Amniotic stem cell (primary cell): Measurements from ENCODE around the gene GEMIN2.
"Not testable (repeated sequence)": the region's sequence is repeated elsewhere in the genome, so short reads cannot be mapped to it uniquely, and the experiment has no call there.

Experiments
- DNase-seq: peaks from one replicate; lab custom pipeline; 2025; lab: John Stamatoyannopoulos, UW

Gene GEMIN2, protein sequence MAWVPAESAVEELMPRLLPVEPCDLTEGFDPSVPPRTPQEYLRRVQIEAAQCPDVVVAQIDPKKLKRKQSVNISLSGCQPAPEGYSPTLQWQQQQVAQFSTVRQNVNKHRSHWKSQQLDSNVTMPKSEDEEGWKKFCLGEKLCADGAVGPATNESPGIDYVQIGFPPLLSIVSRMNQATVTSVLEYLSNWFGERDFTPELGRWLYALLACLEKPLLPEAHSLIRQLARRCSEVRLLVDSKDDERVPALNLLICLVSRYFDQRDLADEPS

DNA sequence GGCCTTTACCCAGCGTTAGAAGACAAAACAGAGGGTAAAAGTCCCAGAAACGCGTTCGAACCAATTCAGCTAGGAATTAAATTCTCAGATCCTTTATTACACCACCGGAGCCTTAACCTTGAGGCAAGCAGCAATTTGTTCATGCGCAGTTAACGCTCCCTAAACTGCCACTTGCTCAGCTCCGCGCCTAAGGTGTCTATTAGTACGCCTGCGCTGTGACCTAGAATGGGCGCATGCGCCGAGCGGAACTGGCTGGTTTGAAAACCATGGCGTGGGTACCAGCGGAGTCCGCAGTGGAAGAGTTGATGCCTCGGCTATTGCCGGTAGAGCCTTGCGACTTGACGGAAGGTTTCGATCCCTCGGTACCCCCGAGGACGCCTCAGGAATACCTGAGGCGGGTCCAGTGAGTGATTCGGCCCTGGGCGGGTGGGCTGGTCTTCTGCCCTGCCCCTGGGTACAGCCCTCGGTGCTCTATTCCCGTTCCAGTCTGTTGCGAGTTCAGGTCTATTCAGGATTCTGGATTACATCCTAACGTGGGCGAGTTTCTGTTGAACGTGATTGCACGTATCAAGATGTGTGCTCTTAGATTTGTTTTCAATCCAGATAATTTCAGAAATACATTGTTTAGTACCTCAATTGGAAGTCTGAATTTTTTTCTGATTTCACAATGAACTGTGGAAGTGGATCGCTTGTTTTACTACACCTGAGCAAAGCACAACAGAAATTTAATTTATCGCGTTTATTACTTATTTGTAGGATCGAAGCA lies at the start of gene GEMIN2:
GEMIN2 (plus strand) TSS at position 251 of the 766 bp plus-strand sequence; CDS start at position 267, 16 bp downstream.
- peak; percentile 74 for DNase-seq

DNA sequence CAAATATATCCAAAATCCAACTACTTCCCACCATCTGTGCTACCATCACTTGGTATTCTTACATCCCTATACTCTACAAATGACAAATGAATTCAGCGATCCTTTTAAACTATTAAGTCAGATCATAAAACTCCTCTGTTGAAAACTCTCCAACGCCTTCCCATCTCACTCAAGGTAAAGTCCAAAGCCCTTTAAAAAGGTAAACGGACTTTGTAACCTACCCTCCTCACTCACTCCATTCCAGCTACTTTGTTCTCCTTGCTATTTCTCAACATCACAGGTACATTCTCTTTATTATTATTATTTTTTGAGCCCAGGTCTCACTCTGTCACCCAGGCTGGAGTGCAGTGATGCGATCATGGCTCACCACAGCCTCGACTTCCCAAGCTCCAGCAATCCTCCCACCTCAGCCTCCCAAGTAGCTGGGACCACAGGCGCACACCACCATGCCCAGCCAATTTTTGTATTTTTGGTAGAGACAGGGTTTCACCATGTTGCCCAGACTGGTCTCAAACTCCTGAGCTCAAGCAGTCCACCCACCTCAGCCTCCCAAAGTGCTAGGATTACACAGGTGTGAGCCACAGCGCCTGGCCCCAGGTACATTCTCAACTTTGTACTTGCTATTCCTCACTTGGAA lies 44.8 kb upstream of the GEMIN2 start:
- not testable (repeated sequence) for DNase-seq

DNA sequence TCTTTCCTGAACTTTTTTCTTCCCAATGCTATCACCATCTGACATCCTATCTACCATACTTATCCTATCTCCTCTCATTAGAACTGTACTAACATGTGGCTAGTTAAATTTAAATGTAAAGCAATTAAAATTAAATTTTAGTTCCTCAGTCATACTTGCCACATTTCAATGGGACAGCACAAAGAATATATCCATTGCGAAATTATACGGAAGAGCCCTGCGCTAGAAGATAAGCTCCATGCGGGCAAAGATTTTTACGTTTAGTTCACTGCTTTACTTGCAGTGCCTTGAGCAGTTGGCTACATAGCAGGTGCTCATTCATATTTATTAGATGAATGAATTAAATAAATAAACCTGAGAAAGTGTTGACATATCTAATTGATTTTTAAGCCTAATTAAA lies 44.2 kb upstream of the GEMIN2 start:
- no peak for DNase-seq

DNA sequence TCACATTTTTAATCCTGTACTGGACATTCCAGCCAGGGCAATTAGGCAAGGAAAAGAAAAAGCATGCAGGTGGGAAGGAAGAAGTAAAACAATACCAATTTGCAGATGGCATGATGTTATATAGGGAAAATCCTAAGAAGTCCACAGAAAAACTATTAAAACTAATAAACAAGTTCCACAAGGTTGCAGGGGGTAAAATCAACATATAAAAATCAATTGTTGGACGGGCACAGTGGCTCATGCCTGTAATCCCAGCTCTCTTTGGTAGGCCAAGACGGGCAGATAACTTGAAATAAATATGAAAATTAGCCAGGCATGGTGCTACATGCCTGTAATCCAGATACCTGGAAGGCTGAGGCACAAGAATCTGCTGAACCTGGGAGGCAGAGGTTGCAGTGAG lies 43.0 kb upstream of the GEMIN2 start:
- DNase-seq = no peak

DNA sequence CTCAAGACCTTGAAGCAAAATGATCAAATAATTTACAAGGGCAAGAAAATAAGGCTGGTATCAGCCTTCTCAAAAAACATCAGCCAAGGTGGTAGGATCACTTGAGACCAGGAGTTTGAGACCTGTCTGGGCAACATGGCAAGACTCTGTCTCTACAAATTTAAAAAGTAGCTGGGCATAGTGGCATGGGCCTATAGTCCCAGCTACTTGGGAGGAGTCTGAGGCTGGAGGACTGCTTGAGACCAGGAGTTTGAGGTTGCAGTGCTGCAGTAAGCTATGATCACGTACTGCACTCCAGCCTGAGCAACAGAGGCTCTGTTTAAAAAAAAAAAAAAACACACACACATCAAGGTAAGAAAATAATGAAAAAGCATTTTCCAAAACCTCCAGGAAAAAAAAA lies 33.2 kb upstream of the GEMIN2 start:
- DNase-seq = no peak

DNA sequence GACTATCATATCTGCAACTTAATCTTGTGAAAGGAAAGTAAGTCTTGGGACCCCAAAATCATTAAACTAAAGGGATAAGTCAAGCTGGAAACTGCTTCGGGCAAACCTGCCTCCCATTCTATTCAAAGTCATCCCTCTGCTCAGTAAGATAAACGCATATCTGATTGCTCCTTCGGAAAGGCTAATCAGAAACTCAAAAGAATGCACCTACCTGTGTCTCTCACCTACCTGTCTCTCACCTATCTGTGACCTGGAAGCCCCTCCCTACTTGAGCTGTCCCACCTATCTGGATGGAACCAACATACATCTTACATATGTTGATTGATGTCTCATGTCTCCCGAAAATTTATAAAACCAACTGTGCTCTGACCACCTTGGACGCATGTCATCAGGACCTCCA lies 31.0 kb upstream of the GEMIN2 start:
- no peak for DNase-seq

DNA sequence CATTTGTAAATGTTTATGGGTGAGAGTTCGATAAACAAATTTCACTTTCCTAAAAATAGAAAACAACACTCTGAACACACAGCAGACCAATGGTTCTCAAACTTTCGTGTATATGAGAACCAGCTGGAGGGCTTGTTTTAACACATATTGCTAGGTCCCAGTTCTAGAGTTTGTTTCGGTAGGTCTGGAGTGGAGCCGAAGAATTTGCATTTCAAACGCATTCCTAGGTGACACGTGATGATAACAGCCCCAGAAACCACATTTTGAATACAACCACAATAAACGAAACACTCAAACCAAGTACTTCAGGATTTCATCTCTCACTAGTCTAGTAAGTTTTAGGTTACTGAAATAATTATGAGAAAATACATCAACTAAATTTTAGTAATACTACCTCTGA lies 28.2 kb upstream of the GEMIN2 start:
- DNase-seq = no peak

DNA sequence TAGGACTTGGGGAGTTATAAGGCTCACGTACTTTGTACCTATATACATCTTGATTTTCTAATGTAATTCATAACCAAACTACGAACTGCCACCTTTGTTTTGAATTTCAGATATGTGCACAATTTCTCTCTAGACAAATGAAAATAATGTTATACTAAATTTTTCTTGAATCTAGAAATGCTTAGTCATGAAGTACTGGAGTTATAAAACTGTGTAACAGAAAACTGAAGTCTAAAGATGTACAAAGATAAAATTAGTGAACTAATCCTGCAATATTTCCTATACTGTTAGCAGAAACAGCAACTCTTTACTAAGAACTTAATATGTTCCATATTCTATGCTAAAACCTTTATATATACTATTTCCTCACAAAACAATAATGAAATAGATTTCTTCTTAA lies 26.6 kb upstream of the GEMIN2 start:
- no peak for DNase-seq

DNA sequence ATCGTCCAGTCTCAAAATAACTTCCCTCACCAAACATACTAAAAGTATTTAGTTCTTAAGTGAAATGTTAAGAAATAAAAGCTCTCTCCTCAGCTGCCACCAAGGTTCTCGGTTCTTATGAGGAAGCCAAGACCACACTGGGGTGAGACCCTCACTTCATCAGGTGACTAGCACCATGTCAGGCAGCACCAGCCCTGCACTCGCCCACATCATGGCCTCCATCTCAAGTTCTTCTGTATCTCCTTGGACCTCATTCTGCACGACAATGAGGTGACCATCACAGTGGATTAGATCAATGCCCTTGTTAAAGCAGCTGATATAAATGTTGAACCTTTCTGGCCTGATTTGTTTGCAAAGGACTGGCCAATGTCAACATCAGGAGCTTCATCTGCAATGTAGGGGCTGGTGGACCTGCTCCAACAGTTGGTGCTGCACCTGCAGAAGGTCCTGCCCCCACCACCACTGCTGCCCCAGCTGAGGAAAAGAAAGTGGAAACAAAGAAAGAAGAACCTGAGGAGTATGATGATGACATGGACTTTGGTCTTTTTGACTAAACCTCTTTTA lies 23.5 kb upstream of the GEMIN2 start:
- DNase-seq = no peak

DNA sequence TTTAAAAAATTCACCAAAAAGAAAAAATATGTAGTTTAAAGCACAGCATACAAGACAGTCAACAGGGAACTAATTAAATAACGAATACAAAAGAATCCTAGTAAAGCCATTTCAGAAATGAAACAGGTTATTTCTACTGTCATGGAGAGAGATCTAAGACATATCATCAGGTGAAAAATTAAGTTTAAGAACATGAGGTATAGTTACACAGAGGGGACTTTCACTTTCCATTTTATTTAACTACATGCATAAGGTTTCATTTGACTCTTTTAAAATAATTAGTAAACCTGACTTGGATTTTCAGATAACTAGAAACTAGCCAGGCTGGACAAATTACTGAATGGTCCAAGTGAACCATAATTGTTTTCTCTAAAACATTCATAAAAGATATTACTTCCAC lies 22.4 kb upstream of the GEMIN2 start:
- DNase-seq = no peak

DNA sequence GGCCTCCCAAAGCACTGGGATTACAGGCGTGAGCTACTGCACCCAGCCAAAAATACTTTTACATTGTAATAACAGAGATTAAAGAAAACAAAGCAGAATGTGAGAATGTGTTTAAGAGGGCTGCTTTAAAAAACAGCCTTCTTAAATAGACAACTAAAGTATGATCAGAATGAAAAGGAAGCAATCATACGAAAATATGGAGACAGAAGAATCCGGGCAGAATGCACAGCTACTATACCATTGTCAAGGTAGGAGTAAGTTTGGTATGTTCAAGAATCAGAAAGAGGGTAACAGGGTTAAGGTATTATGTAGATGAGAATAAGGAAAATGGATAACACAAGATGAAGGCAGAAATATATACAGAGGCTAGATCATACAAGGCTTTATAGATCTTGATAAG lies 19.6 kb upstream of the GEMIN2 start:
- no peak for DNase-seq

DNA sequence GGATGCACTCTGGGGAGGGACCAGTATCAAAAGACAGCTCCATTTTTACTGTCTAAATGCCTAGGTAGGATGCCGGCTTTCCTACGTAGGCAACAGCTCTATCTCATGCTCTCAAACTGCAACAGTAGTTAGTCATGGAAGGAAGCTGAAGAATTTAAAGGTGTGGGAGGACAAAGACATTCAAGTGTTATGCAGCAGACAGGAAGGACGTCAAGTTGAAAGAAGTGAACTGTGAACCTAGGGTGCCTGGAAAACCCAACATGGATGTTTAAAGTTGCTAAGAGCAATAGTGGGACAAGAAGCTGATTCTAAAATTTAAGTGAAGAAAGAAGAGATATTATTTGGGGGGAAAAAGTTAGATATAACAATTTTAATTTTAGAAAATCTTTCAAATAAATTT lies 17.0 kb upstream of the GEMIN2 start:
- DNase-seq = no peak

DNA sequence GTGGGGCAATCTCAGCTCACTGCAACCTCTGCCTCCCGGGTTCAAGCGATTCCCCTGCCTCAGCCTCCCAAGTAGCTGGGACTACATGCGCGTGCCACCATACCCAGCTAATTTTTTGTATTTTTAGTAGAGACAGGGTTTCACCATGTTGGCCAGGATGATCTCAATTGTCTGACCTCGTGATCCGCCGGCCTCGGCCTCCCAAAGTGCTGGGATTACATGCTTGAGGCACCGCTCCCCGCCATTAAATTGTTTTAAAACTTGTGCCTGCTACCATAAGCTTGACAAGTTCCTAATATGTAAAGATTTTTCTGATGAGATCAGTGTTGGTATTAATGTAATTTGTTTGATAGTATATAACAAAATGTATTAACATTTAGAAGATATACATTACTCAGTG lies 14.9 kb upstream of the GEMIN2 start:
- DNase-seq = not testable (repeated sequence)

DNA sequence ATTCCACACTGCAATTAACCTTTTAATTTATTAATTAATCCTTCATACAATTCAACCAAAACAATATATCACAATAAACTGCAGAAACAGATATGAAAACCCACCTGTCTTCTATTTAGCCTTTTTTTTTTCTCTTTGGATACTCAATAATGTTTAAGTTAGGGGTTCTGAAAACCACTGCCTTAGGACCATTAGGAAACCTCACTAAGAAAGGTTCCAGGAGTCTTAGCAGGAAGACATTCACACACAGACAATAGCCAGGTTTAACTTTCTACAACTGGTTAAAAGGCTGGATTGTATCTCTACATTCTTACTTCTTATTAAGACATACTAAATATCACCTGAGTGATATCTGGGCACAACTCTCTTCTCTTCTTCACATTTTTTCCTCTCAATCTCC lies 14.4 kb upstream of the GEMIN2 start:
- DNase-seq = no peak

DNA sequence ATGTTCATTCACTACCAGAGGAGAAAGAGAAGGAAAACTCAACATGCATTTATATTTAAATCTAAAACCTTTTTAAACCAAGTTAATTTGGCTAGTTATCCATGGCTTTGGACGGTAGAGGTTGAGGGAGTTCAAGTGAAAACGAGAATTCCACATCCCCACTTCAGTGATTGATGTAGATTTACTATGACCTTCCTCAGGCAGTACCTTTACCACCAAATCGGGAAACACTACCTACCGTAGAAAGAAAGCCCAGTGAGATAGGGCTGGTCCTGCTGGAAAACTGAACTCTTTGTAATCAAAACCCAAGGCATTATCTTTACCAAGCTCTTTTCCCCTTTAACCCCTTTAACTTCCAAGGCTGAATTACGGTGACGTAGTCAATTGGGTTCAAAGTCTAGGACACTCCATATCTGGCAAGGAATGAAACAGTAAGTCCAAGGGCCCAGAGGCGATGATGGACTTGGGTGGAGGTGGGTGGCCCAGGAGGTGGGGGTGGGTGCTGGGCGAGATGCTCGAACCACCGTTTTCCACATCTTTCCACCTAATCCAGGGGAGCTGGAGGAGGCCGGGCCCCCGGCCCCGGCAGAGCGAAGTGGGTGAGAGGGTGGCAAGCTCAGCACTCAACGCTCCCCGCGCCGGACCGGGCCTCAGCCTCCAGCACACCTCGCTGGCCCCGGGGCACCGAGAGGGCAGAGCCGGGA lies 11.7 kb upstream of the GEMIN2 start:
- no peak for DNase-seq

DNA sequence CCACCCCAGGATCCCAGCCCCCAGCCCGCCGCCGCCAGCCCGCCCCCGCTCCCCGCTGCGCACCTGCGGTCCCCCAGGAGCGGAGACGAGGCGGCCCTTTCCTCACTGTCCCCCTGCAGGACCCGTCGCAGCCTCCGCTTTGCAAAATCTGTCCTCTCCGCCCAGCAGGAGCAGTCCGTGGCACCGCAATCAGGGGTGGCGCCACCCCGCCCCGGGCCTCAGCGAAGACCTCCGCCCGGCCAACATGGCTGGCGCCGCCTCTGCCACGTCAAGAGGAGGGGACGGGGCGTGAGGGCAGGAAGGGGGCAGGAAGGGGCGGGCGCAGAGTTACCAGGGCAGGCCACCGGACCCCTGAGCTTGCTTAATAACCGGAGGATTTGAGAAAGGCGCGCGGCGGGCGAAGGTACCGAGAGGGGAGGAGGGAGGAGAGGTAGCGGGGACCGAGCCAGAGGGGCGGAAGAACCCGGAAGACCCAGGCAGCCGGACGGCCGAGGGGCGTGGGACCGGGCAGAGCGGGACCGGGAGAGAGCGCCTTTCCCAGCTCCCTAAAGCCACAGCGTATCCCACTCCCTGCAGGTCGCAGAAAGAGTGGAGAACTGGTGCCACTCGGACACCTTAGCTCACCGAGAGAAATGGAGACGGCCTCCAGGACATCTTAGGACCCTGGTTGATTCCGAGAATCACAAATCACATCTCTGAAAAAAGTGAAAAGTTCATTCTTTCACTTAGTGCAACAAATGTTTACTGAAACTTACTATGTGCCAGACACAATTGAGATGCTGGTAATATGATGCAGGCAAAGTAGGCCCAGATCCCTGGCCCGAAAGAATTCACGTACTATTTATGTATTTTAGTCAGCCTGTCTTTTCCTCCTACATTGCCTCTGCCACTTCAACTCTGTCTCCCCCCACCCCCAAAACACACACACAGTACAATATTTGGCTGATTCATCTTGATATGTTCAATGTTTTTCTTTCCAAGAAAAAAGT lies 10.9 kb upstream of the GEMIN2 start, which contains the start of gene SEC23A:
SEC23A (minus strand) TSS at position 267 of the 989 bp plus-strand sequence. CDS start 7,117 bp downstream, outside the sequence.
- peak; percentile 53 for DNase-seq

DNA sequence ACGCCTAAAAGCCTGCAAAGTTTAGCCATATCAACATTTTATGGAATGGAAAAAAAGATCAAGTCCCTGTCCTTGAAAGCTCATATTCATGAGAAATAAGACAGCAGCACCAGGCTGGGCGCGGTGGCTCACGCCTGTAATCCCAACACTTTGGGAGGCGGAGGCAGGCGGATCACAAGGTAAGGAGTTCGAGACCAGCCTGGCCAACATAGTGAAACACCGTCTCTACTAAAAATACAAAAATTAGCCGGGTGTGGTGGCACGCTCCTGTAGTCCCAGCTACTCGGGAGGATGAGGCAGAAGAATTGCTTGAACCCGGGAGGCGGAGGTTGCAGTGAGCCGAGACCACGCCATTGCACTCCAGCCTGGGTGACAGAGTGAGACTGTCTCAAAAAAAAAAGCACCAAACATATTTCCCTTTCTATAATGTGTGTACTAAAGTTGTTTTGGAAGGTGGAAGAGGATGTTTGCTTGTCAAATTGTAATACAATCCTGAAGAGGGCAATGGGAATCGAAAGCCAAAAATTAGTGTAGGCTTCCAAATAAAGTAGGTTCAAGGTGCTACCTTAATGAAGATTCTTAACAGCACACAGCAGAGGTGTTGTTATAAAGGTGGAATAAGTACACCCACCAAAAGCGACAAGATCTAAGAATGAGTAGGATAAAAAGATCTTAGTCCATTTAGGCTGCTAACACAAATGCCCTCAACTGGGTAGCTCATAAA lies 9.9 kb upstream of the GEMIN2 start:
- DNase-seq = not testable (repeated sequence)

DNA sequence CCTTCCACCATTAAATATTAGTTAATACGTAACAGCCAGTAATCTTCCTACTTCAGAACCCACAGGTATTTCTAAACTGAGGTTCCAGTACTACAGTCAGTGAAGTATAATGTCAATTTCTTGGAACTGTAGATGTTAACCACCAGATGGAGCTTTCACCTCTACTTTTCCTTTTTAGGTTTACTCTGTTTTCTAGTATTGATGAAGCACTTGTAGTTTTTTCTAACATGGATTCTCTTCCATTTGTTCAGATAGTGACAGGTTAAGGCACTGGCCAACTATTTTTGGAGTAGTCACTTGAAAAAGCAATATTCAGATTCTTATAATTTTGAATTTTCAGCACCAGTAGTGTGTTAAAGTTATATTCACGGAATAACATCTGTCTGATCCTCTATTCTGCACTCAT lies 6.5 kb upstream of the GEMIN2 start:
- DNase-seq = no peak

DNA sequence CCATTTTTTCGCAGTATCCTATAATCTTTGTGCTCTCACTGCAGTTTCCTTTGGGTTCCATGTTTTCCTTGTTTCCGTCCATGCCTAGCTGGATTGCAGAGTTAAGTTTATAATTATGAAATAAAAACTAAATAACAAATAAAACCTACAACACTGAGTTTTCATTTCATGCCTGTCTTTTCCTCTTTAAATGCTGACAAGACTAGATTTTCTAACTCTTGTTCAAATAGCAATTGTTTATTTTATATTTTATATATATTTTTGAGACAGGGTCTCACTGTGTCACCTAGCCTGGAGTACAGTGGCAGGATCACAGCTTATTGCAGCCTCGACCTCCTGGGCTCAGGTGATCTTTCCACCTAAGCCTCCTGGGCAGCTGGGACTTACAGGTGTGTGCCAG lies 5.3 kb upstream of the GEMIN2 start:
- DNase-seq = no peak
